Measurements from ENCODE around the gene ALPP.
"Not testable (repeated sequence)": the region's sequence is repeated elsewhere in the genome, so short reads cannot be mapped to it uniquely, and the experiment has no call there.

Gene ALPP

DNA sequence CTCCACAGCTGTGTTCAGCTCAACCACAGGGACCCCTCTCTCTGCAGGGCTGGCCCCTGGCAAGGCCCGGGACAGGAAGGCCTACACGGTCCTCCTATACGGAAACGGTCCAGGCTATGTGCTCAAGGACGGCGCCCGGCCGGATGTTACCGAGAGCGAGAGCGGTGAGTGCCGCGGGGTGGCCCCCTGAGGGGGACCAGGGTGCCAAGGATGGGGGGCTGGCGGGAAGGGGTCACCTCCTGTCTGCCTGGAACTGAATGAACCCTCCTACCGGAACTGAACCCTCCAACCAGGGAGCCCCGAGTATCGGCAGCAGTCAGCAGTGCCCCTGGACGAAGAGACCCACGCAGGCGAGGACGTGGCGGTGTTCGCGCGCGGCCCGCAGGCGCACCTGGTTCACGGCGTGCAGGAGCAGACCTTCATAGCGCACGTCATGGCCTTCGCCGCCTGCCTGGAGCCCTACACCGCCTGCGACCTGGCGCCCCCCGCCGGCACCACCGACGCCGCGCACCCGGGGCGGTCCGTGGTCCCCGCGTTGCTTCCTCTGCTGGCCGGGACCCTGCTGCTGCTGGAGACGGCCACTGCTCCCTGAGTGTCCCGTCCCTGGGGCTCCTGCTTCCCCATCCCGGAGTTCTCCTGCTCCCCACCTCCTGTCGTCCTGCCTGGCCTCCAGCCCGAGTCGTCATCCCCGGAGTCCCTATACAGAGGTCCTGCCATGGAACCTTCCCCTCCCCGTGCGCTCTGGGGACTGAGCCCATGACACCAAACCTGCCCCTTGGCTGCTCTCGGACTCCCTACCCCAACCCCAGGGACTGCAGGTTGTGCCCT is 2.9 kb downstream of the ALPP start:
- DNase-seq (ENCODE audit: low spot score), result not testable (repeated sequence)

DNA sequence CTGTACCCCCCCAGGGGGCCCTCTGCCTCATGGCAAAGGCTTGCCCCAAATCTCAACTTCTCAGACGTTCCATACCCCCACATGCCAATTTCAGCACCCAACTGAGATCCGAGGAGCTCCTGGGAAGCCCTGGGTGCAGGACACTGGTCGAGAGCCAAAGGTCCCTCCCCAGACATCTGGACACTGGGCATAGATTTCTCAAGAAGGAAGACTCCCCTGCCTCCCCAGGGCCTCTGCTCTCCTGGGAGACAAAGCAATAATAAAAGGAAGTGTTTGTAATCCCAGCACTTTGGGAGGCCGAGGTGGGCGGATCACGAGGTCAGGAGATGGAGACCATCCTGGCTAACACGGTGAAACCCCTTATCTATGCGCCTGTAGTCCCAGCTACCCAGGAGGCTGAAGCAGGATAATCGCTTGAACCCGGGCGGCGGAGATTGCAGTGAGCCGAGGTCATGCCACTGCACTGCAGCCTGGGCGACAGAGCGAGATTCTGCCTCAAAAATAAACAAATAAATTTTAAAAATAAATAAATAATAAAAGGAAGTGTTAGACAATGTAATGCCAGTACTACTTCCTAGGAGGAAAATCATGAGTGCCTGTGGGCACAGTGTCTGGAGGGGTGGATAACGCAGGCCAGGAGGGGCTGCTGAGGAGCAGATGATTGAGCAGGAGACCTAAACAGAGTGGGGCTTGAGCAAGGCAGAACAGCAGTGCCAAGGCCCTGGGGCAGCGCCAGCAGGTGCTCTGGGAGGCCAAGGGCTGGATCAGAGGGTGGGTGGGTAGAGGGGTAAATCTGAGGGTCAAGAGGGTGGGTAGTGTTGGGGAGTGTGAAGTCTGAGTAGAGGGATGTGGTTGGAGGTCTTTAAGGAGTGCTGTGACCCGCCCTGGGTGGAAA is 4.0 kb downstream of the ALPP start:
- no peak for DNase-seq (ENCODE audit: low spot score)

DNA sequence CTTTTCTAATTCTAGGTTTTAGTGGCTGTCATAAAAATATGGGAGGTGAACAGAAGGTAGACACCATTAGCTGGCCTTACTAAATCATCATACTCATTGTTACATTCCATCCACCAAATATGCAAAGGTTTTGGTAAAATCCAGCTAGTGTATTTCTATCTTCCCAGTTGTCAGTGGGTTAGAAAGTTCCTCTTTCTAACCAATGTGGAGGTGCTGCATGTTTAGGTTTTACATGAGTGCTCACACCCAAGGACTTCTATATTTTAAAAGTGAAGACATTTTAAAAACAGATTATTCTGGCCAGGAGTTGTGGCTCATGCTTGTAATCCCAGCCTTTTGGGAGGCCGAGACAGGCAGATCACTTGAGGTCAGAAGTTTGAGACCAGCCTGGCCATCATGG is 5.9 kb downstream of the ALPP start:
- no peak for DNase-seq (ENCODE audit: low spot score)

- DNase-seq (ENCODE audit: low spot score), result not testable (repeated sequence)
These were observed 6.5 kb downstream of the ALPP start for GRCh38 chr2:232385058-232385457.

DNA sequence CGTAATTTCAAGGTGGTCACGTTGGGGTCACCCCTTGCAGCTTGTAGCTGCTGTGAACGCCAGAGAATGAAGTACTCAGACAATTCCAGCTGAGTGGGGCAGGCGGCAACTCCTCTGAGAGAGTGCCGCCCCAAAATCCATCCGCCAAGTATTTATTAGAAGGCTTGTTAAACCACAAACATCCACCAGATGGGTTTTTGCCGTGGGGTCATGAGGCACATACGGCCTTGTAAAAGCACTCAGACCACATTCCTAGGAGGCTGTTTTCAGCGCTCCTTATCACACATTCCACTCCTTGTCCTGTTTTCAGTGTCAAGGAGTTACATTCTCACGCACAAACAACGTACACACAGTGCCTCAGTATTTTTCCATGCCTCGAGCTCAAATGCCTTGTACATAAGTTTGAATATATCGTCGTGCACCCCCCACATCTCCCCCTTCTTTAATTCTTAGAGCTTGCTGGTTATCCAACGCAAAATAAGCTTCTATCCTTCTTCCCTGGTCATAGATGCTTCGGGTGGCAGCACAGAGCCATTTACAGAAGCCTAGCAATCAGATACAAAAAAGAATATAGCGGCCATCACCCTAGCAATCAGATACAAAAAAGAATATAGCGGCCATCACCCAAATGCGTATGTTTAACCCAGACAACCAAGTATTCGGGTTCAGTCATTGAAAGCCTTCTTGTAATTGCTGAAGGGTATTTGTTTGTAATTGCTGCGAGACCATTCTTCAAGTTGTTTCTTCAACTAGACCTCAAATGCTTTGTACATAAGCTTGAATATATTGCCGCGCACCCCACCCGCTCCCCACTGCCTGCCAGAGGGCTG is 7.3 kb downstream of the ALPP start:
- DNase-seq (ENCODE audit: low spot score), result no peak

DNA sequence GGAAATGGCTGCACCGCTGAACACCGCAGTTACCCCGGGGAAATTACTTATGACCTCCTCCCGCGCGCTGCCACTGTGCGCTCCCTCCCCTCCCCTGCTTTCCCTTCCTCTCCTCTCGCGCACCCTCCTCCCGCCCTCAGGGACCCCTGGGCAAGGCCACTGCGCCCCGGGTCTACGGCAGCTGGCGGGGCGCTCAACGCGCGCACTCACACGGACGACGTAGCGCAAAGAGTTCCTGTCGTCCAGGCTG is 7.9 kb downstream of the ALPP start:
- DNase-seq (ENCODE audit: low spot score), result no peak

GRCh38 chr2:232386740-232387450 is 8.3 kb downstream of the ALPP start:
- DNase-seq (ENCODE audit: low spot score), result no peak

GRCh38 chr2:232387451-232388171 is 9.1 kb downstream of the ALPP start:
- no peak for DNase-seq (ENCODE audit: low spot score)

DNA sequence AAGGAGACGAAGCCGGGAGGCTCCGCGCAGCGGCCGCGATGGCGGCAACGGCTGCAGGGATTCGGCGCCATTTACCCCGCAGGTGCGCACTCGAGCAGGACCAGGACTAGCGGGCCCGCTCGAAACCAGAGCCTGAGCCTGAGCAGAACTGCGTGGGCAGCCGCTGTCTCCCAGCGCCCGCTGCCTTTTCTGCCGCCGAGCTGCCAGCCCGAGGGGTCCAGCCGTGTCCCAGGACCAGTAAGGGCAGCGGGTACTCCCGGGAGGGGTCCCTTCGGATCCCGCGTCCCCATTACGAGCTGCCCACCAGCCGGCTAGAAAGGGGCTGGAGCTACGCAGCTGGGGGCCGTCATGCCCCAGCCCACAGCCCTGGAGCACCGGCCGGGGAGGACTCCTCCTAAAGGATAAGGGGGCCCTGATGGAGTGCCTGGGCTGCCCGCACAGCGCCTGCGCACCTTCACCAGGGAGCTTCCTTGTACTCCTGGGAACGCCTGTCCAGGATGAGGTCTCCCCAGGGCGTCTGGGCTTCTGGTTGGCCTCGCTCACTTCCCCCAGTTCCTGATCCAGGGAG is 9.9 kb downstream of the ALPP start:
- no peak for DNase-seq (ENCODE audit: low spot score)

DNA sequence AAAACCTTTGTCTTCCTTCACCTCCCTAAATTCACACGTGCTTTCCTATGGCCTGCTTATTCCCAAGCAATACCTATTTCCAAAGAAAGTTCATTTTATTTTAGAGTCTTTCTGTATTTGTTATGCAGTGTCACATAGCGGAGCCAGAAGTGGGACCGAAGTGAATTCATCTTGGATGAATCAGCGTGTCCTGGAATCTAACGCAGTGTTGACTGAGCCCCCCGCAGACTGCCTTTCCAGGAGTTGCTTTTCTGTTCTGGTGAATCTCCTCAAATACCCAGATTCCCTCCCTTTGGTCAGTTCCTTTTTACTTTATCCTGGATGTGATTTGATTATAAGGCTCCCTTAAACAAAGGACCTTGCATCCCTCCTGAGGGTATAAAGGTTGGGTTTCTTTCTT is 10.8 kb downstream of the ALPP start:
- DNase-seq (ENCODE audit: low spot score), result no peak

DNA sequence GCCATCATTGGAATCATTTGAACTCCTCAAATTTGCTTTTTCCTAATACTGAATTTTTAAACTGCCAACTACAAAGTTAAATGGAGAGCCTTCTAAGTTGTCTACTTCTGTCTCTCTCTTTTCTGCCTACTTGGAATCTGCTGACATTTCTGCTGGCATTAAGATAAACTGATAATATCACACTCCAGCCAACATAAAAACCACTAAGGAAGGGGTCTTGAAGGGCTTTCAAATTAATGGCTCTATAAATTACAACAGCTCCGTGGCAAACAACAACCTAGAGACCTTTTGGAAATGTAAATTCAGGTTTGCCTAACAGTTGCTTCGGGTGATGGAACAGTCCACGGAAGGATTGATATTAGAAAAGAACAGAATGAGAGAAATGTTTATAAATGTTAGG is 12.1 kb downstream of the ALPP start:
- no peak for DNase-seq (ENCODE audit: low spot score)

DNA sequence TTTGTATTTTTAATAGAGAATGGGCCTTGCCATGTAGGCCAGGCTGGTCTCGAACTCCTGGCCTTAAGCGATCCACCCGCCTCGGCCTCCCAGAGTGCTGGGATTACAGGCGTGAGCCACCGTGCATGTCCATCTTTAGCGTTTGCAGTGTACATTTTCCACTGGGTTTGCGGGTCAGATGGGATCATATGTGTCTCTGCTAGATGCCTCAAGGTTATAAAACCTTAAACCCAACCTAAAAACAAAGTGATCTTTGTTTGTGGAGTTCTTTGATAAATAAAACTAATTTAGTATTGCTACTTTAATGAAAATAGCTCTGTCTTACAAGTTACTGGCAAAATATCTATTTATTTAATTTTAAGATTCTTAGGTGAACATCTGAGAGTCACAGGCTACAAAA is 15.0 kb downstream of the ALPP start:
- DNase-seq (ENCODE audit: low spot score), result no peak

DNA sequence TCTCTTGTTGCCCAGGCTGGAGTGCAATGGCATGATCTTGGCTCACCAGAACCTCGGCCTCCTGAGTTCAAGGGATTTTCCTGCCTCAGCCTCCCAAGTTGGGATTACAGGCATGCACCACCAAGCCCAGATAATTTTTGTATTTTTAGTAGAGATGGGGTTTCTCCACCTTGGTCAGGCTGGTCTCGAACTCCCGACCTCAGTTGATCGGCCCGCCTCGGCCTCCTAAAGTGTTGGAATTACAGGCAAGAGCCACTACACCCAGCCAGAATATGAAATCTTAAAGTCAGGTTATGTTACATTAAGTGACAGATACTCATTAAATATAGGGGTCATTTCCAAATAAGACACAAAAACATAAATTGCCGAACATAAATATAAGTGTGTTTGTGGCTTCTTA is 15.9 kb downstream of the ALPP start:
- not testable (repeated sequence) for DNase-seq (ENCODE audit: low spot score)

DNA sequence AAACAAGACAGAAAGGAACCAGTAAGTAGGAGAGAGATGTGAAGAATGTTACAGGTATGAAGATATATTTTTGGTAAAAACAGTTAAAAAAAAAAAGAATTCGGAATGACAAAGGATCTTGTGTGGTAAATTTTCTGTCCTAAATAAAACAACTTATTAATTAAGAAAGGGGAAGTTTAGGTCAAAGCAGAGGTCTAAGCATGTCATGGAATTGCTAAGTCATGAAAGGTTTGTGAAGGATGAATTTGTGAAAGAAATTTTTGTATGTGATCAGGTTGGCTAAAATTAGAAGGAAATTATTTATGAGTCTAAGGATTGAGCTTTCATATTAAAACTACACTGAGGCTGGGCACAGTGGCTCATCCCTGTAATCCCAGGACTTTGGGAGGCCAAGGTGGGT is 17.0 kb downstream of the ALPP start:
- DNase-seq (ENCODE audit: low spot score), result no peak

DNA sequence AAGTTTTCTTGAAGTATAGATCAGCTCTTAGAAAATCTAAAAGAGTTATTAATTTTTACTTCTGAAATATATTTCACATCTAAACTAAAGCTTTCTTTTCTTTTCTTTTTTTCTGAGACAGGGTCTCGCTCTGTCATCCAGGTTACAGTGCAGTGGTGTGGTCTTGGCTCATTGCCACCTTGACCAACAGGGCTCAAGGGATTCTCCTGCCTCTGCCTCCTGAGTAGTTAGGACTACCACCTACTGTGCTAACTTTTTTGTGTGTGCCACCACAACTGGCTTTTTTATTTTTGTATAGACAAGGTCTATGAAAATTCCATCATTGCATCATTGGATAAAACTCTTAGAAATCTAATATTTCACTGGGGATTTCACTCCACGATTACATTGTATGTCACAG is 18.1 kb downstream of the ALPP start:
- DNase-seq (ENCODE audit: low spot score), result no peak

- no peak for DNase-seq (ENCODE audit: low spot score)
These were observed 19.9 kb downstream of the ALPP start for GRCh38 chr2:232398293-232399034.

- no peak for DNase-seq (ENCODE audit: low spot score)
These were observed 21.9 kb downstream of the ALPP start for GRCh38 chr2:232400256-232401015.

DNA sequence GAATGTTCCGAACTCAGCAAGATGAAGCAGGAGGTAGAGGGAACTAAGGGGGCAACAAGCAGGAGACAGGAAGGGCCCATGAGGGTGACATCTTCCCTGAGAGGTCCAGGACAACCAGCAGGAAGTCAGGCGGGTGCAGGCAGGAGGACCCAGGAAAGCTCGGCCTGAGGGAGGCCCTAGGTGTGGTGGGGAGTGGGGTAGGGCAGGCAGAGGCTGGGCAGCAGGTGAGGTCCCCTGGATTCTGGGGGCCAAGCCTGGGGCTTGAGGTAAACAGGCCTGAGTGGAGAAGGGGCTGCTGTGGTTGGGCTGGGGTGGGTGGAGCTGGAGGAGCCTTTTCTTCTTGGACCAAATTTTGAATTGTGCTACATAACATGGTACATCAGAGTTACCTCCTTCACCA is 24.0 kb downstream of the ALPP start:
- DNase-seq (ENCODE audit: low spot score), result no peak

- no peak for DNase-seq (ENCODE audit: low spot score)
These were observed 27.5 kb downstream of the ALPP start for GRCh38 chr2:232405943-232406510.
